A673 (cell line): ENCODE data around the gene UNC45B.

Source experiments
- EZH2 ChIP-seq: fragments of 200-600 bp; sonication (generic); IDR thresholded peaks from 2 replicates; pipeline ENCODE4 v1.6.1; 2017; ENCODE audit warnings: borderline replicate concordance, low read depth, mild to moderate bottlenecking, mixed read lengths, antibody characterized with exemption, low read length; ENCODE audit not compliant: poor library complexity, severe bottlenecking
- TF ChIP-seq, protein P1 (sequence below): fragments of 300-800, 200-600 bp; sonication (generic); conservative IDR thresholded peaks from 2 replicates; pipeline ENCODE4 v1.5.1; 2017; ENCODE audit warnings: low read depth, mild to moderate bottlenecking, antibody characterized with exemption, low read length, moderate library complexity, mixed read lengths

DNA sequence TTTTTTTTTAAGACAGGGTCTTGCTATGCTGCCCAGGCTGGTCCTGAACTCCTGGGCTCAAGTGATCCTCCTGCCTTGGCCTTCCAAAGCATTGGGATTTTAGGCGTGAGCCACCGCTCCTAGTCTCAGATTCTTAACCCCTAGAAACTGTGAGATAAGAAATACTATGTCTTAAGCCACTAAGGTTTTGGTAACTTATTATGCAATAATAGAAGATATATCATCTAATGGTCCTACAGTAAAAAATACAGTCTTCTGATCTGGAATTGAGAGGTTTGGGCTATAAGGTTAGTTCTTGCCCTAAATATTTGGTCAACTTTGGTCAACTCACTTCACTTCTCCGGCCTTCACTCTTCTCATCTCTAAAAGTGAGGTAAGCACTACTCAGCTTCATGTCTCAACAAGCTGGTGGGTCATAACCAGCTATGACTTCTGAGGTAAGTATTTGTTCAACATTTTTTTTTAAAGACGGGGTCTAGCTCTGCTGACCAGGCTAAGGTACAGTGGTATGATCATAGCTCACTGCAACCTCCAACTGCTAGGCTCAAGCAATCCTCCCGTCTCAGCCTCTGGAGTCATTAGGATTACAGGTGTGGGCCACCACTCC, 42.7 kb upstream of the UNC45B start:
- TF ChIP-seq, protein P1, sequence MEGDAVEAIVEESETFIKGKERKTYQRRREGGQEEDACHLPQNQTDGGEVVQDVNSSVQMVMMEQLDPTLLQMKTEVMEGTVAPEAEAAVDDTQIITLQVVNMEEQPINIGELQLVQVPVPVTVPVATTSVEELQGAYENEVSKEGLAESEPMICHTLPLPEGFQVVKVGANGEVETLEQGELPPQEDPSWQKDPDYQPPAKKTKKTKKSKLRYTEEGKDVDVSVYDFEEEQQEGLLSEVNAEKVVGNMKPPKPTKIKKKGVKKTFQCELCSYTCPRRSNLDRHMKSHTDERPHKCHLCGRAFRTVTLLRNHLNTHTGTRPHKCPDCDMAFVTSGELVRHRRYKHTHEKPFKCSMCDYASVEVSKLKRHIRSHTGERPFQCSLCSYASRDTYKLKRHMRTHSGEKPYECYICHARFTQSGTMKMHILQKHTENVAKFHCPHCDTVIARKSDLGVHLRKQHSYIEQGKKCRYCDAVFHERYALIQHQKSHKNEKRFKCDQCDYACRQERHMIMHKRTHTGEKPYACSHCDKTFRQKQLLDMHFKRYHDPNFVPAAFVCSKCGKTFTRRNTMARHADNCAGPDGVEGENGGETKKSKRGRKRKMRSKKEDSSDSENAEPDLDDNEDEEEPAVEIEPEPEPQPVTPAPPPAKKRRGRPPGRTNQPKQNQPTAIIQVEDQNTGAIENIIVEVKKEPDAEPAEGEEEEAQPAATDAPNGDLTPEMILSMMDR: no peak
- no peak for TF ChIP-seq EZH2
